Activated CD4-positive, alpha-beta T cell treated with anti-CD3 and anti-CD28 coated beads, Interleukin-2, amount 10 ng/mL, durations not matched to agents 24 days and 14 days (primary cell): ENCODE results near the gene IL11. TPM values are rescaled to one million over a fixed set of nuclear protein-coding genes. Genes with fewer than 3 reads are reported as not detected.

Experiments used
- DNase-seq: peaks from one replicate; pipeline ENCODE4 v3.0.0; 2022
- H3K27ac Mint-ChIP-seq: one replicate; pipeline ENCODE4 v1.8.0; 2022; ENCODE audit warnings: mild to moderate bottlenecking, mixed read lengths
- H3K27me3 Mint-ChIP-seq: one replicate; pipeline ENCODE4 v1.8.0; 2022; ENCODE audit warnings: mixed read lengths
- H3K36me3 Mint-ChIP-seq: one replicate; pipeline ENCODE4 v1.8.0; 2022; ENCODE audit warnings: low read depth, mild to moderate bottlenecking, mixed read lengths
- H3K4me1 Mint-ChIP-seq: one replicate; pipeline ENCODE4 v1.8.0; 2021; ENCODE audit warnings: mixed read lengths
- H3K4me3 Mint-ChIP-seq: one replicate; pipeline ENCODE4 v1.8.0; 2022; ENCODE audit warnings: mild to moderate bottlenecking, moderate library complexity, mixed read lengths
- H3K9me3 Mint-ChIP-seq: one replicate; pipeline ENCODE4 v1.8.0; 2021; ENCODE audit warnings: mixed read lengths
- intact Hi-C: fragments of 100-400 bp; cut with micrococcal nuclease; formaldehyde crosslinking; loops from one replicate; pipeline ENCODE4 v1.15.1; 2023
- total RNA-seq: library from RNA; stranded (reverse); gene quantifications from 2 replicates; pipeline ENCODE4 v1.2.3, GENCODE V29; 2022

IL11 gene
- total RNA-seq, 1 donor from 2014 or later: not detected

- Mint-ChIP-seq H3K4me3 (peak within 1 kb of the TSS; percentile 97), H3K4me1 (peaks cover 52% of the 10 kb centered on the region), H3K27ac (peak within 1 kb of the TSS; percentile 98), H3K36me3 (peaks cover 63% of the 10 kb centered on the region), H3K27me3 (no peaks in the 10 kb centered on the region), H3K9me3 (peaks cover 6% of the 10 kb centered on the region)
- peak; percentile 100 for DNase-seq
- intact Hi-C loops: loop anchor here (1.0 to 5.0 kb wide), 7 partner anchors 22 to 268 kb away; partner anchors contain the start of genes FIZ1, HSPBP1, KMT5C and PPP6R1
Observed at GRCh38 chr19:55385724-55386492, 15.6 kb upstream of the IL11 start, which contains the start of gene RPL28. RPL28 (plus strand) TSS chr19:55385932; CDS start chr19:55386358, 426 bp downstream.

DNA sequence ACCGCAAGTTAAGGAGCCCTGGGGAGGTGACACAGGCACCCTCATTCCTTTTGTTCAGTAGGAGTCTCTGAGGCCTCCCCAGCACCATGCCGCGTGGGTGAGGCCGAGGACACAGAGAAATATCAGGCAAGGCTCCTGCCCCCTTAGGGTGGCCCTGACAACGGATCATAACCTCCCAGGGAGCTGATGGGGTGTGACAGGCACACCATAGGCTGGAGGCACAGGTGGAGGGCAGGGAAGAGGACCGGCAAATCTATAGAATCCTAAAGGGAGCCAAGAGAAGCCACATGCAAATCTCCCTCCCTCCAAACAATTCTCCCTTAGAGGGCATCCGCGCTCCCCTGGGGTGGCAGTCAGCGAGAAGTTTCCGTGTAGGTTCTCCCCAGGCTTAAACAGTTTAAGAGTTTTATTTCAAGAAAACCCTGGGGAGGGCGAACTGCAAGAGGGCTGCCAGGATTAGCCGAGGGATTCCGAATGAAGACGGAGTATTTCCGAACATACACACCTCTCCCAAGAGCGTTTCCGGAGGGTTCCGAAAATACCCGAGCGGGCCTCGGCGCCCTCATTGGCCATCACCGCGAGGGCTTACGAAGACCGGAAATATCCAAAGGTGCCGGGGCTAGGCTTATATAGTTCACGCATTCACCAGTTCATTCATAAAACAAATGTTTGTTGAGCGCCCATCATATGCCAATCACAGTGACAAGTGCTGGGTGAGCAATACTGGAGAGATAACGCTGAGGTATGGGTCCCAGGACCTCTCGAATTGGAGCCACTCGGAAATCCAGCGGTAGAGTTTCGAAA, 14.9 kb upstream of the IL11 start:
- H3K4me1 Mint-ChIP-seq: peaks cover 47% of the 10 kb centered on the region
- peaks cover 56% of the 10 kb centered on the region for H3K36me3 Mint-ChIP-seq
- H3K4me3 Mint-ChIP-seq: peak overlapping the region; percentile 97
- intact Hi-C loops: loop anchor here (1.0 to 5.0 kb wide), 7 partner anchors 23 to 269 kb away; partner anchors contain the start of genes FIZ1, HSPBP1, KMT5C and PPP6R1
- DNase-seq: peak; percentile 99
- peaks cover 6% of the 10 kb centered on the region for H3K9me3 Mint-ChIP-seq
- H3K27ac Mint-ChIP-seq: peak overlapping the region; percentile 98
- H3K27me3 Mint-ChIP-seq: no peaks in the 10 kb centered on the region

- peak within 1 kb of the TSS; percentile 98 for H3K27ac Mint-ChIP-seq
- H3K36me3 Mint-ChIP-seq: peaks cover 52% of the 10 kb centered on the region
- H3K4me1 Mint-ChIP-seq: peaks cover 41% of the 10 kb centered on the region
- H3K9me3 Mint-ChIP-seq: peaks cover 6% of the 10 kb centered on the region
- intact Hi-C loops: loop anchor here (2.0 kb wide), 1 partner anchor 82 kb away; no protein-coding TSS in a partner anchor
- DNase-seq: peak; percentile 88
- H3K4me3 Mint-ChIP-seq: peak within 1 kb of the TSS; percentile 97
- no peaks in the 10 kb centered on the region for H3K27me3 Mint-ChIP-seq
Observed at GRCh38 chr19:55384131-55384919, 14.1 kb upstream of the IL11 start, which contains the start of gene TMEM238. TMEM238 (minus strand) TSS chr19:55384292; CDS start chr19:55384259, 33 bp downstream.

DNA sequence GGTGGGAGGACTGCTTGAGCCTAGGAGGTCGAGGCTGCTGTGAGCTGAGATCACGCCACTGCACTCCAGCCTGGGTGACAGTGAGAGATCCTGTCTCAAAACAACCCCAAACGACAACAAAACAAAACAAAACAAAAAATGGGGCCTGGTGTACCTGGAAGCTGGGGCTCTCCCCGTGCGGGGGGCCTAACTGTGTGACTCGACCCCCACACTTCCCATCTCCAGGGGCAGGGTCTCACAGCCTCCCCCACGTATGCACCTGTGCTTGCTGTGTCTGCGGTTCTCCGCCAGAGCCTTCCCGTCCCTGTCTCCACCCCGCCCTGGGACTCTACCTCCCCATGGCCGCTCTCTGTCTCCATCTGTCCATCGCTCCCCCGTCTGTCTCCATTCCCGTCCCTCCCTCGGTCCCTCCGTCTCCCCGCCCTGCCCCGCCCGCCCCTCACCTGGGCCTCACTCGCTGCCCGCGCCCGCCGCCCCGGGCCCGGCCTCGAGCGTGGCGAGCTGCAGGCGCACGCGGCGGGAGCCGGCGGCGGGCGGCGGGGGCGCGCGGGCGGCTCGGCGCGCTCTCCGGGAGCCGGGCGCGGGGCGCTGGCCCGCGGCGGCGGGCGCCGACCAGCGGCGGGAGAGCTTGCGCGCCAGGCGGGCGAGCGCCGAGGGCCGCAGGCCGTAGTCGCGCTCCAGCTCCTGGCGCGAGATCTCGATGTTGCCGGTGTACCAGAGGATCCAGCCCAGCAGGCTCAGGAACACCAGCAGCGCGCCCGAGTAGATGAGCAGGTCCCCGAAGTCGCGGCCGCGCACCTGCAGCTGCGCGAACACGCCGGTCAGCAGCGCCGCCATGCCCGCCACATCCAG, 13.2 kb upstream of the IL11 start:
- no peaks in the 10 kb centered on the region for H3K27me3 Mint-ChIP-seq
- intact Hi-C loops: loop anchor here (2.0 kb wide), 1 partner anchor 81 kb away; no protein-coding TSS in a partner anchor
- H3K4me3 Mint-ChIP-seq: peak overlapping the region; percentile 94
- H3K36me3 Mint-ChIP-seq: peaks cover 45% of the 10 kb centered on the region
- peak overlapping the region; percentile 95 for H3K27ac Mint-ChIP-seq
- peaks cover 6% of the 10 kb centered on the region for H3K9me3 Mint-ChIP-seq
- H3K4me1 Mint-ChIP-seq: peaks cover 40% of the 10 kb centered on the region
- DNase-seq: peak; percentile 86

DNA sequence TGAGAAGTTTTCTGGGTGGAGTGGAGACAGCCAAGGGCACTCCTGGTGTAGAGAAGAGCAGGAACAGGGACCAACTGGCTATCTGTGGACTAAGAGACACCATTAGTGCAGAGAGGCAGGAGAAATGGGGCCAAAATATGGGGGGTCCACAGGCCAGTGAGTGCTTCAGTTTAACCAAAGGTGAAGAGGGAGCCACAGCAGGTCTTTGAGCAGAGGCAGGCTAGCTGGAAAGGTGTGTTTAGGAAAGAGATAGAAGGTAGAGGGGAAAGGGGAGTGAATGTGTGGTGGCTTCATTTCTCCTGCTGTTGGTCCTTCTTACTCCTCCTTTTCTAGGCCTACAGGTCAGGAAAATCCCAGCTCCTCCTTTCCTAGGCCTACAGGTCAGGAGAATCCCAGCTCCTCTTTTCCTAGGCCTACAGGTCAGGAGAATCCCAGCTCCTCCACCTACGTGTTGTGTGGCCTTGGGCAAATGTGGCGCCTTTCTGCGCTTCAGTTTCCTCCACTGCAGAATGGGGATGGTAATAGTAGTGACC, 12.3 kb upstream of the IL11 start:
- H3K9me3 Mint-ChIP-seq: peaks cover 6% of the 10 kb centered on the region

DNA sequence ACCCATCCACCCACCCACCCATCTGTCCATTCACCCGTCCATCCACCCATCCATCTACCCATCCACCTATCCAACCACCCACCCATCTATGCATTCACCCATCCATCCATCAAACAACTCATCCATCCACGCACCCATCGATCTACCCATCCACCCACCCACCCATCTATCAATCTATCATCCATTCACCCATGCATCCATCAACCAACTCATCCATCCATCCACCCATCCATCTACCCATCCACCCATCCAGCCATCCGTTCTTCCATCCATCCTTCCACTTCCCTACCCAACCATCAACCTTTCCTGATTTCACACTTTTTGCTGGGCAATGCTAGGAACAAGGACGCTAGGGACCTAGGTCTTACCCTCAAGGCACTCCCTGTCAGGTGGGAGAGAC, 11.8 kb upstream of the IL11 start:
- DNase-seq: no peak
- peaks cover 33% of the 10 kb centered on the region for H3K4me1 Mint-ChIP-seq
- peaks cover 30% of the 10 kb centered on the region for H3K36me3 Mint-ChIP-seq
- peak overlapping the region; percentile 94 for H3K4me3 Mint-ChIP-seq
- peak overlapping the region; percentile 81 for H3K27ac Mint-ChIP-seq
- intact Hi-C loops: no loop called here
- H3K9me3 Mint-ChIP-seq: peaks cover 6% of the 10 kb centered on the region
- no peaks in the 10 kb centered on the region for H3K27me3 Mint-ChIP-seq

More for the DNA sequence above, 12.3 kb upstream of the IL11 start:
- intact Hi-C loops: no loop called here
- peak overlapping the region; percentile 95 for H3K27ac Mint-ChIP-seq
- peaks cover 36% of the 10 kb centered on the region for H3K4me1 Mint-ChIP-seq
- DNase-seq: no peak
- peak overlapping the region; percentile 94 for H3K4me3 Mint-ChIP-seq
- H3K36me3 Mint-ChIP-seq: peaks cover 36% of the 10 kb centered on the region
- H3K27me3 Mint-ChIP-seq: no peaks in the 10 kb centered on the region

DNA sequence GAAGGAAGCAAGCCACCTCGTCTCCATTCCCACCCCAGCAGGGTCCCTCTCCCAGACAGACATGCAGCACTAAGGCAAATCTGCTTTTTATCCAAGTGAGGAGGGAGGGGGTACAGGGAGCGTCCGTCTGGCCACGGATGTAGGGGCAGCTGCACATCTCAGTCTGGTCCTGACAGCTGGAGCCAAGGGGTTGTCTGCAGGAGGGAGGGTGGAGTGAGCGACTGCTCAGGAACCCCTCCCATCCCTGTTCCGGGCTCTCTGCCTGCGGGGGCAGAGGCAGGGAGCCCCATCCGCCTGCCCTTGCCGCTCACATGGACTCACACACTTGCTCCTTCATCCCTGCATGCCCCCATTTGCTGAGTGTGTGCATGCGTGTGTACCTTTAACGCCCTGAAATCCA, 8.9 kb upstream of the IL11 start:
- H3K4me1 Mint-ChIP-seq: peaks cover 16% of the 10 kb centered on the region
- peaks cover 16% of the 10 kb centered on the region for H3K36me3 Mint-ChIP-seq
- peaks cover 6% of the 10 kb centered on the region for H3K9me3 Mint-ChIP-seq
- intact Hi-C loops: no loop called here
- H3K4me3 Mint-ChIP-seq: no peak overlapping the region
- DNase-seq: no peak
- H3K27ac Mint-ChIP-seq: no peak overlapping the region
- peaks cover 3% of the 10 kb centered on the region for H3K27me3 Mint-ChIP-seq

DNA sequence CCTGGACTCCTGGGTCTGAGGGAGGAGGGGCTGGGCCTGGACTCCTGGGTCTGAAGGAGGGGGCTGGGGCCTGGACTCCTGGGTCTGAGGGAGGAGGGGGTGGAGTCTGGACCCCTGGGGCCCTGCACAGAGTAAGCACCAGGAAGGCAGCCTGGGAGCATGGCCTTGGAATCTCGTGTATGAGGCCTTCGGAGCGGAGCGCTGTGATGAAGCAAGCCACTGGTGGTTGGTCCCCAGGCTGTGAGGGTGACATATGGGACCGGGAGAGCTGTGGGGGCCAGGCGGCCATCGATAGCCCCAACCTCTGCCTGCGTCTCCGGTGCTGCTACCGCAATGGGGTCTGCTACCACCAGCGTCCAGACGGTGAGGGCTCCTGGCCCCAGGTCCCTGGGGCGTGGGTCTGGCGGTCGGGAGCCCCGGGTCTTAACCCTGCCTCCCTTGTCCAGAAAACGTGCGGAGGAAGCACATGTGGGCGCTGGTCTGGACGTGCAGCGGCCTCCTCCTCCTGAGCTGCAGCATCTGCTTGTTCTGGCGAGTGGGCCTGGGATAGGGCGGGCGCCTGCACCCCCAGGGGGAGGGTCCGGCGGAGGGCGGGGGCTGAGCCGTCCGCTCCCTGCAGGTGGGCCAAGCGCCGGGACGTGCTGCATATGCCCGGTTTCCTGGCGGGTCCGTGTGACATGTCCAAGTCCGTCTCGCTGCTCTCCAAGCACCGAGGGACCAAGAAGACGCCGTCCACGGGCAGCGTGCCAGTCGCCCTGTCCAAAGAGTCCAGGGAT, 7.3 kb upstream of the IL11 start:
- no peak for DNase-seq
- no peak overlapping the region for H3K27ac Mint-ChIP-seq
- H3K9me3 Mint-ChIP-seq: peaks cover 6% of the 10 kb centered on the region
- H3K4me1 Mint-ChIP-seq: peaks cover 9% of the 10 kb centered on the region
- no peak overlapping the region for H3K4me3 Mint-ChIP-seq
- peaks cover 10% of the 10 kb centered on the region for H3K27me3 Mint-ChIP-seq
- intact Hi-C loops: no loop called here
- H3K36me3 Mint-ChIP-seq: peaks cover 13% of the 10 kb centered on the region

GRCh38 chr19:55376241-55376933, 6.1 kb upstream of the IL11 start, which contains the start of gene TMEM190:
TMEM190 (plus strand) TSS chr19:55376826; CDS start chr19:55376854, 28 bp downstream.
- Mint-ChIP-seq H3K4me3 (no peak within 1 kb of the TSS), H3K9me3 (no peaks in the 10 kb centered on the region)

GRCh38 chr19:55373993-55374757, 3.9 kb upstream of the IL11 start:
- no peak overlapping the region for H3K27ac Mint-ChIP-seq
- no peaks in the 10 kb centered on the region for H3K9me3 Mint-ChIP-seq
- H3K4me3 Mint-ChIP-seq: no peak overlapping the region
- peaks cover 36% of the 10 kb centered on the region for H3K27me3 Mint-ChIP-seq
- intact Hi-C loops: no loop called here
- H3K36me3 Mint-ChIP-seq: peaks cover 2% of the 10 kb centered on the region
- no peak for DNase-seq
- peaks cover 7% of the 10 kb centered on the region for H3K4me1 Mint-ChIP-seq

More at GRCh38 chr19:55376241-55376933, 6.1 kb upstream of the IL11 start, which contains the start of gene TMEM190:
- H3K36me3 Mint-ChIP-seq: peaks cover 3% of the 10 kb centered on the region
- H3K4me1 Mint-ChIP-seq: no peaks in the 10 kb centered on the region
- H3K27ac Mint-ChIP-seq: no peak within 1 kb of the TSS
- intact Hi-C loops: no loop called here
- H3K27me3 Mint-ChIP-seq: peaks cover 21% of the 10 kb centered on the region
- no peak for DNase-seq
